Activated gamma-delta T cell (primary cell): ENCODE measurements around the gene AKAP13.

Source experiments
- DNase-seq: peaks from one replicate; lab custom pipeline; 2025; lab: John Stamatoyannopoulos, UW

AKAP13 gene

GRCh38 chr15:85727068-85727467 is 346.7 kb downstream of the AKAP13 start:
- DNase-seq, result no peak

DNA sequence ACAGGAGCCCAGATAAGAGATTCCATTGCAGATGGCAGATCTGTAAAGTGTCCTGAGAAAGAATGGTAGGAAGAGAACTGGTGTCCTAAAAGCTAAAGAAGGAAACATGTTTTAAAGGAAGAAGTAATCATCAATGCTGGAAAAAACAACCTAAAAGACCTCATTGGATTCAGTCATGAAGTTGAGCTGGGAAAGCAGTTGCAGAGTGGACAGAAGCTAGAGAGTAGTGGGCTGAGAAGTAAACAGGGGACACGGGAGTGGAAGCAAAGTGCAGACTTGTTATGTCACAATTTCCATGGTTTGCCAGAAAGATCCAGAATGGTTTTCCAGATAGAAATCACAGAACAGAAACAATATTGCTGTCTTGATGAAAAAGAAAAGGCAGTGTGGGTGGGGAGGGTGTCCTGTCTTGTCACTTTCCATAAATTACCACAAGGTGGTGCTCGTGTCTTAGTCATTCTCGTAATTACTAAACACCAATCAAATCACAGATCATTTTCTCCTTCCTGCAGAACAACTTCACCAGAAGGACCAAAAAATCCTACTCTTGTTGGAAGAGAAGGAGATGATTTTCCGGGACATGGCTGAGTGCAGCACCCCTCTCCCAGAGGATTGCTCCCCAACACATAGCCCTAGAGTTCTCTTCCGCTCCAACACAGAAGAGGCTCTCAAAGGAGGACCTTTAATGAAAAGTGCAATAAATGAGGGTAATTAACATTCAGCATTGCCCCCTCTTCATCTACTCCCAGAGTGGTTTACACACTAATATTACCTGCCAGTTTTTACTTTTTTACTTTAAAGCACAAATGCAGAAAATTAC is 349.8 kb downstream of the AKAP13 start:
- DNase-seq, result no peak

DNA sequence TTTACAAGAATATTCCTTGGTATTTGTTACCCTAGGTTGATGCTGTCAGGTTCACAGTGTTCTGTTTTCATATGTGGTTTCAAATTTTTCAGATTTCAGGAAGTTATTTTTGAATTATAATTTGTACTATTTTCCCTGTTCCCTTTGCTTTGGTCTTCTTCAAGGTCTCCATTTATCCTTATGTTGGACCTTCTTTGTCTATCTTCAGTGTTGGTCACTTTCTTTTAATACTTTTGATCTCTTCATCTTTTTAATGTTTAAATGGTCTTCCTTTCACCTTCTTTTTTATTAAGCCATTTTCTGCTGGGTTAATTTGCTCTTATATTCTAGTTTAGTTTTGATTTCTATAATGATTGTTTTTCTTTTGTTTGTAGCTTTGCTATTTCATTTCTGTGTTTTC is 353.0 kb downstream of the AKAP13 start:
- DNase-seq, result no peak

GRCh38 chr15:85737061-85737460 is 356.7 kb downstream of the AKAP13 start:
- no peak for DNase-seq

DNA sequence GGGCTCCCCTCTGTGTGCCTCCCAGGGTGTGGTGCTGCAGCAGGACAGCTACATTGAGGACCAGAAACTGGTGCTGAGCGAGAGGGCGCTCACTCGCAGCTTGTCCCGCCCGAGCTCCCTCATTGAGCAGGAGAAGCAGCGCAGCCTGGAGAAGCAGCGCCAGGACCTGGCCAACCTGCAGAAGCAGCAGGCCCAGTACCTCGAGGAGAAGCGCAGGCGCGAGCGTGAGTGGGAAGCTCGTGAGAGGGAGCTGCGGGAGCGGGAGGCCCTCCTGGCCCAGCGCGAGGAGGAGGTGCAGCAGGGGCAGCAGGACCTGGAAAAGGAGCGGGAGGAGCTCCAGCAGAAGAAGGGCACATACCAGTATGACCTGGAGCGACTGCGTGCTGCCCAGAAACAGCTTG is 360.6 kb downstream of the AKAP13 start:
- no peak for DNase-seq

DNA sequence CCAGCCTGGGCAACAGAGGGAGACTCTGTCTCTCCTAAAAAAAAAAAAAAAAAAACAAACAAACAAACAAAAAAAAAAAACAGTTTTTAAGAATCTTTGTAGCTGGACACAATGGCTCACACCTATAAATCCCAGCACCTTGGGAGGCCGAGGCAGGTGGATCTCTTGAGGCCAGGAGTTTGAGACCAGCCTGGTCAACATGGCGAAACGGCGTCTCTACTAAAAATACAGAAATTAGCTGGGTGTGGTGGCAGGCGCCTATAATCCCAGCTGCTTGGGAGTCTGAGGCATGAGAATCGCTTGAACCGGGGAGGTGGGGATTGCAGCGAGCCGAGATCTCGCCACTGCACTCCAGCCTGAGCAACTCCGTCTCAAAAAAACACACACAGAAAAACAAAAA is 361.3 kb downstream of the AKAP13 start:
- DNase-seq, result no peak

DNA sequence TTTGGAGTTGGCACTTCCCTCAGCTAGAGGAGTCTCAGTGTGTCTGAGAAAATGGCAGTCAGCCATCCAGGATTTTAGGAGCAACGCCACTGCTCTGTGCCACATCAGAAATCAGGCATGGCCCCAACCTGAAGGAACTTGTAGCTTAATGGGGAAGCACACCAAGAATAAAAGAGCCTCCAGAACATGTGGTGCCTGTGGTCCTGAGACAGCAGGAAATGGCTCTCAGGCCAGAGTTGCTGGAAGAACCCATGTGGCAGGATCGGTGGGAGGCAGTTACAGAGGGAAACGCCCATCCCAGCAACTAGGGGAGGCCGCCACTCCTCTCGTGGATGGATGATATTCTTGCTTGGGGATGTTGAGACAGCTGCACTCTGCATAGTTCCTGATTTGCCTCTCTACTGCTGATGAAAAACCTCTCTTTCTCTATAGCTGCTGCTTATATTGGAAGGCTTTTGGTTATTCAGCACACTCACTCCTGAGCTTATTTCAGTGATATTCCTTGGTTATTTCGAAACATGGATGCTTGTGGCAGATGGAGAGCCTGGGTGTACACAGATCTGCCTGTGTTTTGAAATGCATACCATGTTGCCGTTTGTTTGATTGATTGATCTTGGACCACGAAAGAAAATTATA is 361.9 kb downstream of the AKAP13 start:
- DNase-seq, result no peak

DNA sequence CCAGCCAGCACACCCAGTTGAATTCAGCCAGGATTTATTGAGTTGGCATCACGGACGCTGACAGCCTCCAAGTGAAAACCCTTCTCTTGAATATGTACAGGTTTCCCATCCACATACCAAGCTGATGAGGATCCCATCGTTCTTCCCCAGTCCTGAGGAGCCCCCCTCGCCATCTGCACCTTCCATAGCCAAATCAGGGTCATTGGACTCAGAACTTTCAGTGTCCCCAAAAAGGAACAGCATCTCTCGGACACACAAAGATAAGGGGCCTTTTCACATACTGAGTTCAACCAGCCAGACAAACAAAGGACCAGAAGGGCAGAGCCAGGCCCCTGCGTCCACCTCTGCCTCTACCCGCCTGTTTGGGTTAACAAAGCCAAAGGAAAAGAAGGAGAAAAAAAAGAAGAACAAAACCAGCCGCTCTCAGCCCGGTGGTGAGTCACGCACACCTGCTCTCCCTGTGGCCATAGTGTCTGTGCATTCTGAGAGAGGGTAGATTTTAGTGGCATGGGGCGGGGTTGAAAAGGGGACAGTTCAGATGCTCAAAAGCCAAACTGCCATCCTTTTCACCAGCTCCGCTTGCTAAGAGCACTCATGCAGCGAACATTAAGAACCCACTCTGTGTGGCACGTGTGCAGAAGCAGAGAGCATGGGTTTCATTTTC is 363.1 kb downstream of the AKAP13 start:
- DNase-seq, result no peak

DNA sequence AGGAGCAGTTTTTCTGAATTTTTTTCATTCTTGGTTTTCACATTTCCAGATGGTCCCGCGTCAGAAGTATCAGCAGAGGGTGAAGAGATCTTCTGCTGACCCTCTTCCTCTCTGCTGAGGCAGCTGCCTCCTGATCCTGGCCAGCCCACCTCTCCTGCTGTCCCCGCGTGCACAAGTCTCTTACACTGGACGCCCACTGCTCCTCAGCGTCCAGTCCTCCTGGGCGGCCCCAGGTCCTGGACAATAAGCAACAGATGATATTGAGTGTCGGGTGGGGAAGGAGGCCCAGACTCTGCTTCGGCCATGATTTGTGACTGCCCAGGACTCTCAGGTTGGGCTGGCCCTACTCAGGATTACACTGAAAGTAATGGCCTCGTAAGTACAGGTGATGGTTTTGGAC is 364.2 kb downstream of the AKAP13 start:
- no peak for DNase-seq

- no peak for DNase-seq
Measured at GRCh38 chr15:85745023-85745422, 364.6 kb downstream of the AKAP13 start.

DNA sequence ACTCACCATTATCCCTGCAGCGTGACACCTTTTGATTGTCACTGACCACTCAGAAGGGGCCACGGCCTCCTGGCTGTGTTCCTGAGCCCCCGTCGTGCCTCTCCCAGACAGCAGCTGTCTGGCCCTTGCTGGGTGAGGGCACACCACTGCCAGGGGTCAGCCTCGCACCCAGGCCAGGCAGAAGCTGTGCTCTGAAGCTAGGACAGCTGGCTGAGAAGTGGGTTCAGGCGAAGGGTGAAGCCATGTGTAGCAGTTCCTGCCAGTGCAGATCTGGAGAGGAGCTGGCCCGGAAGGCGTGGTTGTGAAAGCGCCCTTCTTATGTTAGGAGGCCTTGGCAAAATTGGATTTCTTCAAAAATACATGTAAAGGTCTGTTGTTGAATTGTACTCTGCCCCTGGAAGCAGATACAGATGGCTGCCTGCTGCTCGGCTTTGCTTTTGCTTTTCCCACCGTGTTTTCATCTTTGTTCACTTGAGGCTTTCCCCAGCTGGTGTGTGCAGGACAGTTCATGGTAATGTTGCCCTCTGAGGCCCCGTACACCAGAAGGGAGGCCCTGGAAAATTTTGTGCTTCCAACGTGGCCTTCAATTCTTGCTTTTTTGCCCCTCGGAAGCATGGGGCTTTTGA is 365.2 kb downstream of the AKAP13 start:
- no peak for DNase-seq

GRCh38 chr15:85746641-85747040 is 366.2 kb downstream of the AKAP13 start:
- no peak for DNase-seq

GRCh38 chr15:85748176-85748575 is 367.8 kb downstream of the AKAP13 start:
- no peak for DNase-seq

DNA sequence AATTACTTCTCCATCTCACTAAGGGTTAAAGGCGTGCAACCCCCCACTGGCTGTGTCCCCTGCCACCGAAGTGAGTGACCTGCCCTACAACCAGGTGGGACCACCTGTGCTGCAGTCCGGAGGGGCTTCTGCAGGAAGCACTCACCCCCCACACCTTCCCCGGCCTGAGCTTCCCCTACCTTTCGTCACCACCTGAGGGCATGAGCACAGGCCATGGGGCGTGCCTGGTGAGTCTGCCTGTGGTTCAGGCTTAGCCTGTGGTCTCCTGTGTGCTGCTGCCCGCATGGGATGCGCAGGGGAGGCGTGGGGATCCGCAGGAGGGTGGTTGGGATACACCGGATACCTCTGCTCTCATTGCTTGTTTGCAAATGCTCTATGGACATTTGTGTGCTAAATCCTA is 368.3 kb downstream of the AKAP13 start:
- no peak for DNase-seq

GRCh38 chr15:85749261-85750151 is 369.1 kb downstream of the AKAP13 start:
- no peak for DNase-seq

GRCh38 chr15:85750319-85751290 is 370.2 kb downstream of the AKAP13 start:
- DNase-seq, result no peak

DNA sequence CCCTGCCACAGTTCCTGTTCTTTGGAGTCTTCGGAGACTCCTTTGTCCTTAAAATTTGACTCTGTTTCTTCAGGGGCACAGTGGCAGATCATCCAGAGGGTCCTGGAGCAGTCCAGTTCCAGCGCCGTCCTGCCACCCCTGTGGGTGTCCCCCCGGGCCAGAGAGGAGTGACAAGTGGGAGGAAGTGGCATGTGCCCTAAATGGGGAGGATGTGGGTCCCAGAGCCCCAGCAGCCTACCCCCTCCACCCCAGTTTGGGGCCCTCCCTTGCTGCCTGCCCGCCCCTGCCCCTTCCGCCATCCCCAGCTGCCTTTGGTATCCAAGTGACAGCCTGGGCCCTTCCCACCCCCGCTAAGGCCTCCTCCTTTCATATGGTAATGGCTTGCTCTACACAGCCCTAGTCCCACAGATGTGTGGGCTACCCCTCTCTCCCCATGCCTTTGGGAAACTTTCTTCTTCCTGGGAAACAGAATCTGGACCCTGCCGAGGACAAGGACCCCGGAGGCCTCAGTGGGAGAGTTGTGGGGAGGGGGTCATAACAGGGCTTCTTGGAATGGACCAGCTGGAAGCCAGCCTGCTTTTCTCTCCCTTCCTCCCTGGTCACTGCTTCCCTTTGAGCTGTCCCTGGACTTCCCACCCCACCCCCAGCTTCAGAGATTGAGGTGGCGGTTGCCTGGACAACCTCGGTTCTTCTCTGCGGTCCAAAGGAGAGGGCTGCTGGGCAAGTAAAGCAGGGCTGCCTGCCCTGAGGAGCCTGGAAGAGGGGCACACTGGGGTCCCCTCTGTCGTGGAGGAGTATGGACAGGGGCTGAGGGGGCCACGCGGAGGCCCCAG is 371.1 kb downstream of the AKAP13 start:
- no peak for DNase-seq

DNA sequence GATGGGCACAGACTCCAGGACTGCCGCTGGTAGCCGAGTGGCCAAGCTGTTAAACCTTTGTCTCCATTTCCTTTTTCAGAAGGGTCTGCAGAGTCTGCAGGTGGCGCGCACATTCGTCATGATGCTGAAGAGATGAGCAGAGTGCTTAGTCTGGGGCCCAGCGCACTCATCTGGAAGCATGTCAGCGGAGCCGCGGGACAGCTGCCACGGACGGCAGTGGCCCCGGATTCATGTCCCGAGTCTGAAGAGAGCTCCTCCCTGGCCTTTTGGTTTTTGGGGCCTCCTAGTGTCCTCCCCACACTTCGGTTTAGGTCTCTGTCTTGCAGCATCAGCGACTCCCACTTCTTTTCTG is 371.7 kb downstream of the AKAP13 start:
- no peak for DNase-seq

DNA sequence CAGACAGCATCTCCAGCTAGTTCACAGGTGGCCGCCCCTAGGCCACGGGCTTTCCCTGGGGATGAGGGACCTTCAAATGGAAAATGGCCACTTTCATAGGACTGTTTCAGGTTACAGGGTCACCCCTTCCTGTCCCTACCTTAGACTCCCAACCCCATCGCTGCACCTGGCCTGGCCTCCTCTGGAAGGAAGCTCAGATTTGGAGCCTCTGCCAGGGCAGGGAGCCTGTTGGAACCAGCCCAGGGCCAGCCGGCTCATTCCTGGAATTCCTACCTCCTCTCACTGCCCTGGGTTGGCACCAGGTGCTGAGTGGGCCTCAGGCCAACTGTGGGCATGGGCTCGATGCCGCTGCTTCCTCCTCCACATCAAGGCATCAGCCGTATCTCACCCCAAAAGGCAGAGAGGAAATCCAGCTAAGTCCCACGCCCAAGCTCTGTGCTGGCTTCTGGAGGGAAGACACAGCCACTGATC is 372.1 kb downstream of the AKAP13 start:
- DNase-seq, result no peak
